SKM-1 (cell line): ENCODE results near the gene CXCL1.

Experiments
- DNase-seq: peaks from one replicate; lab custom pipeline; 2025; ENCODE audit not compliant: unreplicated experiment; lab: John Stamatoyannopoulos, UW

CXCL1 gene

GRCh38 chr4:73869130-73870055, at the start of gene CXCL1:
CXCL1 (plus strand) TSS chr4:73869393; CDS start chr4:73869471, 78 bp downstream.
- no peak for DNase-seq

- no peak for DNase-seq
These were observed 47.9 kb upstream of the CXCL1 start for GRCh38 chr4:73821325-73821724.

GRCh38 chr4:73822389-73822788, 46.8 kb upstream of the CXCL1 start:
- DNase-seq = no peak

DNA sequence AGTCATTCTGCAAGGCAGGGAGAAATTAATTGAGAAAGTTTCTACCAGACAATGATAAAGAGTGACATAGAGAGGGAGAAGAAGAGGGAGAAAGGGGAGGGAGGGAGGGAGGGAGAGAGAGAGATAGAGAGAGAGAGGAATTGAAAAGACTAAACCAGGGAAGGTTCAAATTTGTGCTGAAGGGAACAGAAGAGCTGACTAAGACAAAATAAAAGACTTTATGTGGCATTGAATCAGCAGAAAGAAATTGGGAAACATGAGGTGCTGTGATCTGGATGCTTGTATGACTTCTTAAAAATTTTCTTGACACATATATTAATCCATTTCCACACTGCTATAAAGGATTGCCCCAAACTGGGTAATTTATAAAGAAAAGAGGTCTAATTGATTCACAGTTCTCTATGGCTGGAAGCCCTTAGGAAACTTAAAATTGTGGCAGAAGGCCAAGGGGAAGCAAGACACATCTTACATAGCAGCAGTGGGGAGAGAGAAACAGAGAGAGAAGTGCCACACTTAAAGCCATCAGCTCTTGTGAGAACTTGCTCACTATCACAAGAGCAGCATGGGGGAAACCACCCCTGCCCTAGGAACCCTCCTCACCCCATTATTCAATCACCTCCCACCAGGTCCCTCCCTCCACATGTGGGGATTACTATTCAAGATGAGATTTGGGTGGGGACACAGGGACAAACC, 46.2 kb upstream of the CXCL1 start:
- DNase-seq = peak; percentile 37

GRCh38 chr4:73823760-73824159, 45.4 kb upstream of the CXCL1 start:
- DNase-seq = no peak

DNA sequence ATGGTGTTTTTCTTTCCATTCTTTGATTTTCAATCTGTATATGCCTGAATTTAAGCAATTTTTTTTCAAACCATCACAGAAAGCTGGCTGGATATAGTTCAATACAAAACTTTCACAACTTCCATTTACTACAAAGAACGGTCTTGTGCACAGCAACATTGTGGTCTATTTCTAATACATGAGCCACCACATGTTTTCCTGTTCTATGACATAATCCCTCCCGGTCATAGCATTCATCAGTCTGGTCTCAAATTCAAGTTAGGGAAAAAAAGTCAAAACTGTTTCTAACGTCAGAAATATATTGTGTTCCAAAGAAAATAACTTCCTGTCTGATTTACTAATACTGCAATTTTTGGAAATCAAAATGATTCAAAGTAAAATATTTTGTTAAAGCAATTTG, 40.2 kb upstream of the CXCL1 start:
- DNase-seq = peak; percentile 72

- DNase-seq = no peak
These were observed 37.6 kb upstream of the CXCL1 start for GRCh38 chr4:73831569-73831968.

DNA sequence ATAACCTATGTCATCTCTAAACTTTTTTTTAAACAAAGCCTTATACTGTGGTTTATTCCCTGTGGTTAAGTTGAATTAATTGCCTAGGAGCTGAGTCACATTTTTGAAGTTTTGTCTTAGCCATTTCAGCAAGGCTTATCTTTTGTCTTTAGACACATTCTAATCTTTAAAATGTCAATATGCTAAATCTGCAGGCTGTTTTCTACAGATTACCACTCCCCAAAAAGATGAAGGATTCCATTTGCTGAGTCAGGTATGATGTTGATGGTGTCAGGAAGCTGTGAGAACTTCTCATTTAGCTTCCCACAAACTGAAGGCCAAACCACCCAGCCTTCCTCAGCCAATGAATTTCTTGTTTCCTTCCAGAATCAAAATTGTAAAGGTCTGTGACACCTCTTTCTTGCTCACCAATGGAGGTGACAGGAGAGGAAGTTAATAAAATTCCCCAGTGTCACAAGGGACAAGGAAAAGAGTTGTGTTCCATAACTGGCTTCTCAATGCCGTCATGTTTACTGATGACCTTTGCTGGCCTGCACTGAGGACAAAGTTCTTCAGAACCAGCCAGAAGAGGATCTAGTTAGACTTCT, 36.4 kb upstream of the CXCL1 start:
- no peak for DNase-seq

- DNase-seq = no peak
These were observed 32.6 kb upstream of the CXCL1 start, which contains the start of gene CXCL6 for GRCh38 chr4:73836373-73837279. CXCL6 (plus strand) TSS chr4:73836678; CDS start chr4:73836751, 73 bp downstream.

- DNase-seq = no peak
These were observed 30.1 kb upstream of the CXCL1 start for GRCh38 chr4:73839071-73839470.

GRCh38 chr4:73839715-73840114, 29.5 kb upstream of the CXCL1 start:
- DNase-seq = no peak

DNA sequence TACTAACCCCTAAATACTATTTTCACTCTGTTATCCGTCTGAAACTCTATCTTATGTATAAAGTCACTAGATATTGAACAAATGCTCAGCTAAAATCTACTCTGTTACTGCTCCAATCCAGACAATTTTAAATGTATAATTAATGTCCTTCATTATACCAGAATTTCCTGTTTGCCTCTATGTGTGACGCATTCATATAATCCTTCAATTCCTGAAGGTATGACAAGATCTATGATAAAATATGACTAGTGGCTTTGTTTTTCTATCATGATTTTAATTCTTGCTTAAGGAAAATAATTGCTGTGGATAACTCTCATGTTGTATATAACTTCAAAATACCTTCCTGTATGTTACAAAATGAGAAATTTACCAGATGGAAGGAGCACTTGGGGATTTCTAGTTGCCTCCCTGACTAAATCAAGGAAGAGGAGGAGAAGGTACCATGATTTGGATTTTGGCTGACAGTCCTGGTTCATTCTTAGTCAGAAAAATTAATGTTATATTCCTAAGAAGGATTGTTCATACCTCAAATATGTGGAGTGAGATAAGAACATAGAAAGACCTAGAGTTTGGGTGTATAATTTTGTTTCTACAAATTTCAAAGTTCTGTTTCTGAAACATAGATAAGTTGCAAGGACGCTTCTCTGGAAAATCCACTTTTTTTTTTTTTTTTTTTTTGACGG, 27.8 kb upstream of the CXCL1 start:
- no peak for DNase-seq

DNA sequence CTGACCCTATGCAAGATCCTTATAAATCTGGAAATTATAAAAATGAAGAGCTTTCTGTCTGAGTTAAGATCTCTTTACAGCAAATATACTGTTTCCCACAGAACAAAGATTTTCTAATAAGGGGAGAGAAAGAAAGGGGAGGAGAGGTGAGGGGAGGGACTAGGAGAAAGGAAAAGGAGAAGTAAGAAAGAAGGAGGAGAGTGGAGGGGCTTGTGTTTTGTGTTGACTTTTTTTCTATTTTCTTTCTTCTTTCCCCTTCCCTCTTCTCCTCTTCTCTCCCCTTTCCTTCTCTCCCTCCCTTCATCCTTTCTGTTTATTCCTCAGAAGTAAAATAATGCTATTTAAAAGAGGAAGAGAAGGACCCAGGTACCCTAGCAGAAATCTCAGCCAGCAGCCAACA, 26.5 kb upstream of the CXCL1 start:
- no peak for DNase-seq

DNA sequence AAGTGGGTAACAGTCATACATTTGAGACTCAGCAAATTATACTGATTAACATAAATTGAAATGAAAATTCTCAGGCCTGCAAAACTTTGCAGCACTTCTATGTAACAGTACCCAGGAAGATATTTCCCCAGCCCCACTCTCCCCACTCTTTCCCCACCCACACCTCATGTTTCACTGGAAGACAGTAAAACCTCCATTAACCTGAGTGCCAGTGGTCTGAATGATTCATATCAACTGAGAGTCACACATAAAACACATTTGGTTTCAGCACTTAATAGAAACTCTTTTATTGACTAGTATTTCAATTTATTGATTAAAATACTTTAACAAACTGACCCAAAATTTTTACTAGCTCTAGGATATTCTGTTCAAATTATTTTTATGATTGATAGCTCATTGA, 25.8 kb upstream of the CXCL1 start:
- no peak for DNase-seq

DNA sequence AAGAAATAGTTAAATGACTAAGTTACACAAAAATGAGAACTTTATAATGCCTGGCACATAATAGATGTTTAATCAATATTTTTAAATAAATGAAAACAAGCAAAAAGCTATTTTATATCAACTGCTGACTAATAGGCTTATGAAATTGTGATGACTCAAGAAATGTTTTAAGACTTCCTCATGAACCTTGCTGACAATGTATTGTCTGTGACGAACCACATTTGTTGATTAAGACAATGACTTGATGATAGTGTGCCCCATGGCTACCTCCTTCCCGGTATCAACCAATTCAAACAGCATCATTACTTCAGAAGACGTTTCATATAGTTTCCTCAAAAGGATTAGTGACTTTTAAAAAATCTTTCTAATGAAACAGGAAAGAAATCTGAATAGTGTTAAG, 24.8 kb upstream of the CXCL1 start:
- no peak for DNase-seq

- no peak for DNase-seq
These were observed 24.4 kb upstream of the CXCL1 start for GRCh38 chr4:73844806-73845205.

GRCh38 chr4:73847526-73848182, 21.5 kb upstream of the CXCL1 start:
- DNase-seq = peak; percentile 23

GRCh38 chr4:73848183-73848777, 20.9 kb upstream of the CXCL1 start:
- no peak for DNase-seq

DNA sequence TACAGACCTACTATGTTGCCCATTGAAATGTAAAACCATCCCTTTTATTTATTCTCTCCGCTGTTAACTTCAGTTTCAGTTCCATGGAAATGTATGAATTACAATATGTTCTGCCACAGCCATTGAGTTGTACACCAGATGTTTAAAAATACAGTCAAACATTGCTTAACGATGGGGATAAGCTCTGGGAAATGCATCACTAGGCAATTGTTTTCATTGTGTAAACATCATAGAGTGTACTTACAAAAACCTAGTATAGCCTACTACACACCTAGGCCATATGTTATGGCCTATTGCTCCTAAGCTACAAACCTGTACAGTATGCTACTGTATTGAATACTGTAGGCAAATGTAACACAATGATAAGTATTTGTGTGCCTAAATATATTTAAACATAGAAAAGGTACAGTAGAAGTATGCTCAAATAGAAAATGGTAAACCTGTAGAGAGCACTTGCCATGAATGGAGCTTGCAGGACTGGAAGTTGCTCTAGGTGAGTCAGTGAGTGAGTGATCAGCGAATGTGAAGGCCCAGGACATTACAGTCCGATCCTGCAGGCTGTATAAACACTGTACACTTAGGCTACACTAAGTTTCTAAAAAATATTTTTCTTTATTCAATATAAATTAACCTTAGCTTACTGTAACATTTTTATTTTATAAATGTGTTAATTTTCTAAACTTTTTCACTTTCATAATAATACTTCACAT, 18.8 kb upstream of the CXCL1 start:
- DNase-seq = no peak
